Measurements from ENCODE around the gene YWHAG. TPM values are rescaled to one million over a fixed set of nuclear protein-coding genes. Genes with fewer than 3 reads are reported as not detected.

Gene YWHAG
- total and polyA plus RNA-seq, 2 of the 13 experiments (the other 11 are each of a cell fraction or from before 2014, with no cell fraction given), result 36.9 to 67.5 TPM

- no peak for TF ChIP-seq ZNF629 (CRISPR knock-in tag; conservative IDR thresholded peaks at IDR 0.05)
- TF ChIP-seq, protein P1, sequence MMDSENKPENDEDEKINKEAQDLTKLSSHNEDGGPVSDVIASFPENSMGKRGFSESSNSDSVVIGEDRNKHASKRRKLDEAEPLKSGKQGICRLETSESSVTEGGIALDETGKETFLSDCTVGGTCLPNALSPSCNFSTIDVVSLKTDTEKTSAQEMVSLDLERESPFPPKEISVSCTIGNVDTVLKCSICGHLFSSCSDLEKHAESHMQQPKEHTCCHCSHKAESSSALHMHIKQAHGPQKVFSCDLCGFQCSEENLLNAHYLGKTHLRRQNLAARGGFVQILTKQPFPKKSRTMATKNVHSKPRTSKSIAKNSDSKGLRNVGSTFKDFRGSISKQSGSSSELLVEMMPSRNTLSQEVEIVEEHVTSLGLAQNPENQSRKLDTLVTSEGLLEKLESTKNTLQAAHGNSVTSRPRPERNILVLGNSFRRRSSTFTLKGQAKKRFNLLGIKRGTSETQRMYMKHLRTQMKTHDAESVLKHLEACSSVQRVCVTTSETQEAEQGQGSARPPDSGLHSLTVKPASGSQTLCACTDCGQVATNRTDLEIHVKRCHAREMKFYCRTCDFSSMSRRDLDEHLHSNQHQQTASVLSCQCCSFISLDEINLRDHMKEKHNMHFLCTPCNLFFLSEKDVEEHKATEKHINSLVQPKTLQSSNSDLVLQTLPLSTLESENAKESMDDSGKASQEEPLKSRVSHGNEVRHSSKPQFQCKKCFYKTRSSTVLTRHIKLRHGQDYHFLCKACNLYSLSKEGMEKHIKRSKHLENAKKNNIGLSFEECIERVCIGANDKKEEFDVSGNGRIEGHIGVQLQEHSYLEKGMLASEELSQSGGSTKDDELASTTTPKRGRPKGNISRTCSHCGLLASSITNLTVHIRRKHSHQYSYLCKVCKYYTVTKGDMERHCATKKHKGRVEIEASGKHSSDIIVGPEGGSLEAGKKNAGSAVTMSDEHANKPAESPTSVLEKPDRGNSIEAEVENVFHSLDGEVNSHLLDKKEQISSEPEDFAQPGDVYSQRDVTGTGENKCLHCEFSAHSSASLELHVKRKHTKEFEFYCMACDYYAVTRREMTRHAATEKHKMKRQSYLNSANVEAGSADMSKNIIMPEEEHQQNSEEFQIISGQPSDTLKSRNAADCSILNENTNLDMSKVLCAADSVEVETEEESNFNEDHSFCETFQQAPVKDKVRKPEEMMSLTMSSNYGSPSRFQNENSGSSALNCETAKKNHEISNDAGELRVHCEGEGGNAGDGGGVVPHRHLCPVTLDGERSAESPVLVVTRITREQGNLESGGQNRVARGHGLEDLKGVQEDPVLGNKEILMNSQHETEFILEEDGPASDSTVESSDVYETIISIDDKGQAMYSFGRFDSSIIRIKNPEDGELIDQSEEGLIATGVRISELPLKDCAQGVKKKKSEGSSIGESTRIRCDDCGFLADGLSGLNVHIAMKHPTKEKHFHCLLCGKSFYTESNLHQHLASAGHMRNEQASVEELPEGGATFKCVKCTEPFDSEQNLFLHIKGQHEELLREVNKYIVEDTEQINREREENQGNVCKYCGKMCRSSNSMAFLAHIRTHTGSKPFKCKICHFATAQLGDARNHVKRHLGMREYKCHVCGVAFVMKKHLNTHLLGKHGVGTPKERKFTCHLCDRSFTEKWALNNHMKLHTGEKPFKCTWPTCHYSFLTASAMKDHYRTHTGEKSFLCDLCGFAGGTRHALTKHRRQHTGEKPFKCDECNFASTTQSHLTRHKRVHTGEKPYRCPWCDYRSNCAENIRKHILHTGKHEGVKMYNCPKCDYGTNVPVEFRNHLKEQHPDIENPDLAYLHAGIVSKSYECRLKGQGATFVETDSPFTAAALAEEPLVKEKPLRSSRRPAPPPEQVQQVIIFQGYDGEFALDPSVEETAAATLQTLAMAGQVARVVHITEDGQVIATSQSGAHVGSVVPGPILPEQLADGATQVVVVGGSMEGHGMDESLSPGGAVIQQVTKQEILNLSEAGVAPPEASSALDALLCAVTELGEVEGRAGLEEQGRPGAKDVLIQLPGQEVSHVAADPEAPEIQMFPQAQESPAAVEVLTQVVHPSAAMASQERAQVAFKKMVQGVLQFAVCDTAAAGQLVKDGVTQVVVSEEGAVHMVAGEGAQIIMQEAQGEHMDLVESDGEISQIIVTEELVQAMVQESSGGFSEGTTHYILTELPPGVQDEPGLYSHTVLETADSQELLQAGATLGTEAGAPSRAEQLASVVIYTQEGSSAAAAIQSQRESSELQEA (CRISPR knock-in tag; IDR thresholded peaks at IDR 0.05; ENCODE audit: not compliant biosample characterization), result no peak
- peak; percentile 30; the same call in 1 of the 2 replicates for TF ChIP-seq ZNF143 (CRISPR knock-in tag; IDR thresholded peaks at IDR 0.05)
- TF ChIP-seq HNRNPLL (IDR thresholded peaks at IDR 0.05; ENCODE audit: low read depth, low read length, poor library complexity, severe bottlenecking), result peak; percentile 33
- no peak for TF ChIP-seq CSRNP1 (CRISPR knock-in tag; IDR thresholded peaks at IDR 0.05)
- TF ChIP-seq GTF2F1 (IDR thresholded peaks at IDR 0.05; ENCODE audit: low read length), result no peak
- TF ChIP-seq ZNF101 (CRISPR knock-in tag; IDR thresholded peaks at IDR 0.05; ENCODE audit: borderline replicate concordance, low read depth), result no peak
- TF ChIP-seq, protein P2, sequence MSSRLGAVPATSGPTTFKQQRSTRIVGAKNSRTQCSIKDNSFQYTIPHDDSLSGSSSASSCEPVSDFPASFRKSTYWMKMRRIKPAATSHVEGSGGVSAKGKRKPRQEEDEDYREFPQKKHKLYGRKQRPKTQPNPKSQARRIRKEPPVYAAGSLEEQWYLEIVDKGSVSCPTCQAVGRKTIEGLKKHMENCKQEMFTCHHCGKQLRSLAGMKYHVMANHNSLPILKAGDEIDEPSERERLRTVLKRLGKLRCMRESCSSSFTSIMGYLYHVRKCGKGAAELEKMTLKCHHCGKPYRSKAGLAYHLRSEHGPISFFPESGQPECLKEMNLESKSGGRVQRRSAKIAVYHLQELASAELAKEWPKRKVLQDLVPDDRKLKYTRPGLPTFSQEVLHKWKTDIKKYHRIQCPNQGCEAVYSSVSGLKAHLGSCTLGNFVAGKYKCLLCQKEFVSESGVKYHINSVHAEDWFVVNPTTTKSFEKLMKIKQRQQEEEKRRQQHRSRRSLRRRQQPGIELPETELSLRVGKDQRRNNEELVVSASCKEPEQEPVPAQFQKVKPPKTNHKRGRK (CRISPR knock-in tag; IDR thresholded peaks at IDR 0.05), result no peak
- TF ChIP-seq CHD2 (IDR thresholded peaks at IDR 0.05; ENCODE audit: low read depth, low read length), result no peak
- TF ChIP-seq ZBTB34 (CRISPR knock-in tag; IDR thresholded peaks at IDR 0.05), result no peak
- TF ChIP-seq ZNF775 (CRISPR knock-in tag; IDR thresholded peaks at IDR 0.05; ENCODE audit: borderline replicate concordance), result no peak
- TF ChIP-seq ZNF468 (CRISPR knock-in tag; IDR thresholded peaks at IDR 0.05), result no peak
- TF ChIP-seq SMAD3 (CRISPR knock-in tag; IDR thresholded peaks at IDR 0.05), result 0 out of 2 replicates have a peak, but pooled peaks have one; percentile 64
- 0 out of 2 replicates have a peak, but pooled peaks have one; percentile 66 for TF ChIP-seq ZNF224 (CRISPR knock-in tag; IDR thresholded peaks at IDR 0.05)
- peak; percentile 70; the same call in 1 of the 2 replicates for TF ChIP-seq ZFP1 (CRISPR knock-in tag; IDR thresholded peaks at IDR 0.05)
- no peak for TF ChIP-seq PRPF4 (IDR thresholded peaks at IDR 0.05; ENCODE audit: low read depth, low read length, poor library complexity, severe bottlenecking)
- TF ChIP-seq CEBPG (CRISPR knock-in tag; IDR thresholded peaks at IDR 0.05), result peak; percentile 60
Observed at GRCh38 chr7:76314042-76314721, 44.6 kb downstream of the YWHAG start (continued).
